Effector memory CD8-positive, alpha-beta T cell (primary cell): ENCODE data around the gene FBLN5.
"Not testable (repeated sequence)": the region's sequence is repeated elsewhere in the genome, so short reads cannot be mapped to it uniquely, and the experiment has no call there.

ENCODE experiments used
- ATAC-seq: fragments of 150-1000 bp; cut with Tn5 transposase; replicated peaks from 2 replicates; pipeline ENCODE4 v1.10.0; 2021; ENCODE audit warnings: mild to moderate bottlenecking, moderate library complexity
- DNase-seq, 3 experiments: peaks; one replicate each; pipeline ENCODE4 v3.0.0; 2021
- H3K27ac Mint-ChIP-seq, 2 donors: one replicate each; pipeline ENCODE4 v1.8.0; 2022; ENCODE audit warnings: mild to moderate bottlenecking in 2 of 2, mixed read lengths in 2 of 2, moderate library complexity in 2 of 2
- H3K27me3 Mint-ChIP-seq, 2 donors: one replicate each; pipeline ENCODE4 v1.8.0; 2022; ENCODE audit warnings: mixed read lengths in 2 of 2
- H3K36me3 Mint-ChIP-seq: one replicate; pipeline ENCODE4 v1.8.0; 2022; ENCODE audit warnings: mild to moderate bottlenecking, moderate library complexity, mixed read lengths; ENCODE audit not compliant: insufficient read depth
- H3K4me1 Mint-ChIP-seq, 2 donors: one replicate each; pipeline ENCODE4 v1.8.0; 2022; ENCODE audit warnings: low read depth in 2 of 2, mixed read lengths in 2 of 2
- H3K4me3 Mint-ChIP-seq, 2 donors: one replicate each; pipeline ENCODE4 v1.8.0; 2022; ENCODE audit warnings: mild to moderate bottlenecking in 2 of 2, mixed read lengths in 2 of 2, moderate library complexity in 2 of 2
- H3K9me3 Mint-ChIP-seq, 2 donors: one replicate each; pipeline ENCODE4 v1.8.0; 2022; ENCODE audit warnings: mixed read lengths in 2 of 2

Gene FBLN5

GRCh38 chr14:91848504-91849001 is 98.9 kb downstream of the FBLN5 start:
- Mint-ChIP-seq H3K9me3 (no peaks in the 10 kb centered on the region), H3K4me3 (no peak overlapping the region), H3K4me1 (peaks cover 36 to 49% of the 10 kb centered on the region in 2 donors), H3K27me3 (no peaks in the 10 kb centered on the region), H3K27ac (peak overlapping the region in 1 of 2 donors; percentile 78), H3K36me3 (peaks cover 71% of the 10 kb centered on the region)
- ATAC-seq: no peak
- DNase-seq: no peak

GRCh38 chr14:91847693-91848092 is 99.8 kb downstream of the FBLN5 start:
- peaks cover 76% of the 10 kb centered on the region for H3K36me3 Mint-ChIP-seq
- H3K27me3 Mint-ChIP-seq: no peaks in the 10 kb centered on the region
- peak overlapping the region in 1 of 2 donors; percentile 35 for H3K27ac Mint-ChIP-seq
- H3K9me3 Mint-ChIP-seq: no peaks in the 10 kb centered on the region
- H3K4me3 Mint-ChIP-seq: no peak overlapping the region
- peaks cover 33 to 50% of the 10 kb centered on the region in 2 donors for H3K4me1 Mint-ChIP-seq
- DNase-seq (no peak), ATAC-seq (no peak)

- no peak for DNase-seq
- Mint-ChIP-seq H3K36me3 (peaks cover 69% of the 10 kb centered on the region), H3K27me3 (no peaks in the 10 kb centered on the region), H3K9me3 (no peaks in the 10 kb centered on the region), H3K4me1 (peaks cover 44 to 51% of the 10 kb centered on the region in 2 donors), H3K4me3 (peak overlapping the region in 1 of 2 donors; percentile 5), H3K27ac (peak overlapping the region in 1 of 2 donors; percentile 39)
- ATAC-seq: no peak
Measured at GRCh38 chr14:91845652-91846051, 101.8 kb downstream of the FBLN5 start.

GRCh38 chr14:91845056-91845455 is 102.4 kb downstream of the FBLN5 start:
- Mint-ChIP-seq H3K36me3 (peaks cover 63% of the 10 kb centered on the region), H3K4me1 (peaks cover 40 to 51% of the 10 kb centered on the region in 2 donors)
- not testable (repeated sequence) for ATAC-seq, H3K4me3 Mint-ChIP-seq, H3K27me3 Mint-ChIP-seq, DNase-seq, H3K27ac Mint-ChIP-seq, H3K9me3 Mint-ChIP-seq

- Mint-ChIP-seq H3K27ac (peak overlapping the region in 1 of 2 donors; percentile 61), H3K9me3 (no peaks in the 10 kb centered on the region), H3K36me3 (peaks cover 57% of the 10 kb centered on the region), H3K4me3 (no peak overlapping the region), H3K4me1 (peaks cover 45 to 54% of the 10 kb centered on the region in 2 donors), H3K27me3 (no peaks in the 10 kb centered on the region)
- DNase-seq: no peak
- ATAC-seq: no peak
Measured at GRCh38 chr14:91844029-91844428, 103.5 kb downstream of the FBLN5 start.

- H3K27ac Mint-ChIP-seq: no peak overlapping the region
- H3K36me3 Mint-ChIP-seq: peaks cover 52% of the 10 kb centered on the region
- ATAC-seq (no peak), DNase-seq (no peak)
- peaks cover 45 to 53% of the 10 kb centered on the region in 2 donors for H3K4me1 Mint-ChIP-seq
- no peaks in the 10 kb centered on the region for H3K27me3 Mint-ChIP-seq
- H3K9me3 Mint-ChIP-seq: no peaks in the 10 kb centered on the region
- H3K4me3 Mint-ChIP-seq: no peak overlapping the region
Measured at GRCh38 chr14:91843437-91843836, 104.1 kb downstream of the FBLN5 start.

- peaks cover 44 to 70% of the 10 kb centered on the region in 2 donors for H3K4me1 Mint-ChIP-seq
- peaks cover 47% of the 10 kb centered on the region for H3K36me3 Mint-ChIP-seq
- no peak overlapping the region for H3K4me3 Mint-ChIP-seq
Measured at GRCh38 chr14:91841065-91841464, 106.4 kb downstream of the FBLN5 start.

GRCh38 chr14:91839749-91840148 is 107.7 kb downstream of the FBLN5 start:
- Mint-ChIP-seq H3K4me3 (no peak overlapping the region), H3K4me1 (peaks cover 45 to 81% of the 10 kb centered on the region in 2 donors), H3K27me3 (no peaks in the 10 kb centered on the region), H3K27ac (no peak overlapping the region), H3K9me3 (no peaks in the 10 kb centered on the region), H3K36me3 (peaks cover 48% of the 10 kb centered on the region)
- no peak for ATAC-seq
- DNase-seq: no peak

More at GRCh38 chr14:91841065-91841464, 106.4 kb downstream of the FBLN5 start:
- DNase-seq (no peak), ATAC-seq (no peak)
- Mint-ChIP-seq H3K9me3 (no peaks in the 10 kb centered on the region), H3K27me3 (no peaks in the 10 kb centered on the region), H3K27ac (peak overlapping the region; percentile 39 to 71)

GRCh38 chr14:91837076-91837475 is 110.4 kb downstream of the FBLN5 start:
- Mint-ChIP-seq H3K36me3 (peaks cover 28% of the 10 kb centered on the region), H3K27ac (peak overlapping the region; percentile 2 to 89), H3K9me3 (no peaks in the 10 kb centered on the region), H3K27me3 (no peaks in the 10 kb centered on the region), H3K4me1 (peaks cover 45 to 78% of the 10 kb centered on the region in 2 donors), H3K4me3 (peak overlapping the region; percentile 78 to 87)
- DNase-seq: no peak
- ATAC-seq: no peak

GRCh38 chr14:91835920-91836843 is 111.3 kb downstream of the FBLN5 start:
- Mint-ChIP-seq H3K36me3 (peaks cover 26% of the 10 kb centered on the region), H3K27ac (peak overlapping the region; percentile 2 to 89), H3K27me3 (no peaks in the 10 kb centered on the region), H3K4me1 (peaks cover 36 to 69% of the 10 kb centered on the region in 2 donors), H3K9me3 (no peaks in the 10 kb centered on the region), H3K4me3 (peak overlapping the region; percentile 78 to 87)
- DNase-seq (peak; percentile 72 to 79 (median 75)), ATAC-seq (peak; percentile 86)

- peak overlapping the region; percentile 2 to 89 for H3K27ac Mint-ChIP-seq
- H3K4me1 Mint-ChIP-seq: peaks cover 35 to 70% of the 10 kb centered on the region in 2 donors
- peak; percentile 34 for ATAC-seq
- peak in 2 of 3 experiments; percentile 17 to 21 for DNase-seq
- H3K27me3 Mint-ChIP-seq: no peaks in the 10 kb centered on the region
- H3K36me3 Mint-ChIP-seq: peaks cover 26% of the 10 kb centered on the region
- no peaks in the 10 kb centered on the region for H3K9me3 Mint-ChIP-seq
- H3K4me3 Mint-ChIP-seq: peak overlapping the region; percentile 78 to 87
Measured at GRCh38 chr14:91835197-91835919, 112.1 kb downstream of the FBLN5 start.

- Mint-ChIP-seq H3K4me1 (peaks cover 42 to 72% of the 10 kb centered on the region in 2 donors), H3K4me3 (peak overlapping the region; percentile 0 to 87), H3K36me3 (peaks cover 24% of the 10 kb centered on the region), H3K27ac (peak overlapping the region; percentile 2), H3K9me3 (no peaks in the 10 kb centered on the region), H3K27me3 (no peaks in the 10 kb centered on the region)
- no peak for DNase-seq
- no peak for ATAC-seq
Measured at GRCh38 chr14:91834571-91834970, 112.9 kb downstream of the FBLN5 start.

- no peaks in the 10 kb centered on the region for H3K9me3 Mint-ChIP-seq
- peak overlapping the region in 1 of 2 donors; percentile 28 for H3K4me3 Mint-ChIP-seq
- DNase-seq (no peak), ATAC-seq (no peak)
- no peak overlapping the region for H3K27ac Mint-ChIP-seq
- no peaks in the 10 kb centered on the region for H3K27me3 Mint-ChIP-seq
- peaks cover 40 to 67% of the 10 kb centered on the region in 2 donors for H3K4me1 Mint-ChIP-seq
- H3K36me3 Mint-ChIP-seq: peaks cover 16% of the 10 kb centered on the region
Measured at GRCh38 chr14:91831337-91831736, 116.2 kb downstream of the FBLN5 start.
